SIG-M5 (cell line): ENCODE data around the gene DOCK11.
A peak's percentile ranks its signal among the peaks of the same experiment; 100 is the strongest.
"Not testable (repeated sequence)": the region's sequence is repeated elsewhere in the genome, so short reads cannot be mapped to it uniquely, and the experiment has no call there.

Experiments
- DNase-seq: peaks from one replicate; lab custom pipeline; 2025; lab: John Stamatoyannopoulos, UW

The DOCK11 gene

GRCh38 chrX:118694638-118695037 lies 199.0 kb downstream of the DOCK11 start:
- DNase-seq: no peak

GRCh38 chrX:118698516-118699170 lies 203.0 kb downstream of the DOCK11 start:
- DNase-seq: peak; percentile 9

- no peak for DNase-seq
Measured at GRCh38 chrX:118702741-118703140, 207.1 kb downstream of the DOCK11 start.

GRCh38 chrX:118706681-118707080 lies 211.1 kb downstream of the DOCK11 start:
- DNase-seq: no peak

- DNase-seq: no peak
Measured at GRCh38 chrX:118714521-118714920, 218.9 kb downstream of the DOCK11 start.

GRCh38 chrX:118715917-118716316 lies 220.3 kb downstream of the DOCK11 start:
- DNase-seq: not testable (repeated sequence)

GRCh38 chrX:118716833-118717232 lies 221.2 kb downstream of the DOCK11 start:
- DNase-seq: not testable (repeated sequence)

GRCh38 chrX:118717678-118718391 lies 222.2 kb downstream of the DOCK11 start:
- peak; percentile 71 for DNase-seq

GRCh38 chrX:118718737-118719136 lies 223.1 kb downstream of the DOCK11 start:
- peak; percentile 81 for DNase-seq

GRCh38 chrX:118720058-118720707 lies 224.6 kb downstream of the DOCK11 start:
- no peak for DNase-seq

GRCh38 chrX:118723376-118723775 lies 227.8 kb downstream of the DOCK11 start:
- no peak for DNase-seq

- no peak for DNase-seq
Measured at GRCh38 chrX:118724365-118724764, 228.8 kb downstream of the DOCK11 start.

- no peak for DNase-seq
Measured at GRCh38 chrX:118724775-118725174, 229.2 kb downstream of the DOCK11 start.

GRCh38 chrX:118726396-118726795 lies 230.8 kb downstream of the DOCK11 start:
- no peak for DNase-seq

GRCh38 chrX:118726887-118727685 lies 231.5 kb downstream of the DOCK11 start, which contains the start of gene IL13RA1:
TSS of gene IL13RA1 (plus strand) at chrX:118727606. CDS start at chrX:118727639, 33 bp downstream.
- DNase-seq: no peak

GRCh38 chrX:118727686-118728339 lies 232.2 kb downstream of the DOCK11 start:
- no peak for DNase-seq

GRCh38 chrX:118729042-118729652 lies 233.5 kb downstream of the DOCK11 start:
- DNase-seq: no peak

- DNase-seq: no peak
Measured at GRCh38 chrX:118730500-118731247, 235.1 kb downstream of the DOCK11 start.

- DNase-seq: not testable (repeated sequence)
Measured at GRCh38 chrX:118732551-118732950, 236.9 kb downstream of the DOCK11 start.

- no peak for DNase-seq
Measured at GRCh38 chrX:118734909-118735308, 239.3 kb downstream of the DOCK11 start.
